Caco-2 (cell line): ENCODE results near the gene KCNIP4. TPM values are rescaled to one million over a fixed set of nuclear protein-coding genes. Genes with fewer than 3 reads are reported as not detected.

Experiments
- BruUV-seq: library from RNA; stranded (reverse); fragments of 400-500 nt; replicated peaks from 2 replicates; lab custom pipeline; 2021; lab: Mats Ljungman, UMichigan
- CTCF ChIA-PET: fragments of 300-600 bp; sonication (Branson Sonifier 250); formaldehyde crosslinking; loops from one replicate; lab custom pipeline; 2022; ENCODE audit warnings: antibody characterized with exemption; lab: Charles Lee
- POLR2A ChIA-PET: fragments of 300-600 bp; sonication (Branson Sonifier 250); formaldehyde crosslinking; loops from one replicate; lab custom pipeline; 2022; ENCODE audit warnings: antibody characterized with exemption; lab: Charles Lee
- DNase-seq, 2 experiments: peaks; one replicate each; pipeline versions ENCODE4 v3.0.0 to v3.0.0-alpha.2; 2020 to 2022
- H3K27me3 ChIP-seq: replicated peaks from 2 replicates; pipeline ENCODE4 v1.6.0; 2011; ENCODE audit warnings: low read length; ENCODE audit not compliant: control insufficient read depth, insufficient read depth
- H3K36me3 ChIP-seq: 2 replicates; pipeline ENCODE4 v1.5.1; 2011; ENCODE audit warnings: low read length; ENCODE audit not compliant: control insufficient read depth, insufficient read depth
- H3K4me1 ChIP-seq: fragments of 250-450 bp; sonication (Bioruptor Pico); 2 replicates; pipeline ENCODE4 v1.5.1; 2020; ENCODE audit warnings: mild to moderate bottlenecking
- H3K4me3 ChIP-seq: 2 replicates; pipeline ENCODE4 v1.5.1; 2011; ENCODE audit warnings: low read depth, mild to moderate bottlenecking, control low read depth, low read length
- H3K9me3 ChIP-seq: fragments of 250-450 bp; sonication (Bioruptor Pico); 2 replicates; pipeline ENCODE4 v1.5.1; 2020; ENCODE audit warnings: mild to moderate bottlenecking, moderate library complexity
- H3K27ac Mint-ChIP-seq: one replicate; pipeline ENCODE4 v1.8.0; 2022; ENCODE audit warnings: mixed read lengths; ENCODE audit not compliant: unreplicated experiment
- H3K27me3 Mint-ChIP-seq: one replicate; pipeline ENCODE4 v1.8.0; 2022; ENCODE audit warnings: mixed read lengths; ENCODE audit not compliant: insufficient read depth, unreplicated experiment
- H3K36me3 Mint-ChIP-seq: one replicate; pipeline ENCODE4 v1.8.0; 2022; ENCODE audit warnings: mild to moderate bottlenecking, mixed read lengths; ENCODE audit not compliant: insufficient read depth, unreplicated experiment
- H3K4me1 Mint-ChIP-seq: one replicate; pipeline ENCODE4 v1.8.0; 2022; ENCODE audit warnings: low read depth, mixed read lengths; ENCODE audit not compliant: unreplicated experiment
- H3K4me3 Mint-ChIP-seq: one replicate; pipeline ENCODE4 v1.8.0; 2022; ENCODE audit warnings: mild to moderate bottlenecking, moderate library complexity, mixed read lengths; ENCODE audit not compliant: unreplicated experiment
- H3K9me3 Mint-ChIP-seq: one replicate; pipeline ENCODE4 v1.8.0; 2022; ENCODE audit warnings: mixed read lengths; ENCODE audit not compliant: unreplicated experiment
- CTCF ChIP-seq, 2 experiments: fragments of 200-600 bp in 1 of 2; IDR thresholded peaks; 1 replicate in 1 of 2; 2 replicates in 1 of 2; pipeline versions ENCODE4 v1.5.1 to v1.8.0; 2011 to 2022; ENCODE audit warnings: antibody characterized with exemption in 1 of 2, control low read depth in 1 of 2, inconsistent platforms in 1 of 2, low read depth in 1 of 2, low read length in 1 of 2, mild to moderate bottlenecking in 1 of 2, moderate library complexity in 1 of 2; ENCODE audit not compliant: insufficient read depth in 1 of 2, severe bottlenecking in 1 of 2, unreplicated experiment in 1 of 2
- intact Hi-C: fragments of 100-400 bp; cut with micrococcal nuclease; formaldehyde crosslinking; loops from one replicate; pipeline ENCODE4 v1.10.0; 2022; ENCODE audit not compliant: unreplicated experiment
- total RNA-seq: library from RNA; stranded (reverse); gene quantifications from 2 replicates; pipeline ENCODE4 v1.2.3, GENCODE V29; 2022

Gene KCNIP4
- total RNA-seq, 1 experiment from 2014 or later: not detected

- no peaks in the 10 kb centered on the region for H3K9me3 ChIP-seq
- BruUV-seq: no TSS peak
Observed at GRCh38 chr4:21628916-21629610, 319.5 kb downstream of the KCNIP4 start.

GRCh38 chr4:21628116-21628670, 320.4 kb downstream of the KCNIP4 start:
- DNase-seq: no peak
- H3K4me1 ChIP-seq: no peaks in the 10 kb centered on the region
- H3K36me3 ChIP-seq: no peaks in the 10 kb centered on the region
- no peak overlapping the region for H3K4me3 Mint-ChIP-seq
- H3K27ac Mint-ChIP-seq: no peak overlapping the region
- H3K4me1 Mint-ChIP-seq: no peaks in the 10 kb centered on the region
- H3K27me3 Mint-ChIP-seq: peaks cover 14% of the 10 kb centered on the region
- no peak for TF ChIP-seq CTCF (IDR thresholded peaks at IDR 0.05; ENCODE audit: insufficient read depth in 1 of 2, low read depth in 1 of 2, low read length in 1 of 2, severe bottlenecking in 1 of 2, unreplicated experiment in 1 of 2)
- no TSS peak for BruUV-seq
- intact Hi-C loops: no loop called here
- CTCF ChIA-PET: no interaction called here
- H3K9me3 ChIP-seq: no peaks in the 10 kb centered on the region
- no peak overlapping the region for H3K4me3 ChIP-seq
- POLR2A ChIA-PET: interaction anchor here (0.5 kb wide), 1 partner anchor 827 kb away, joined by 6 read pairs; no protein-coding TSS in a partner anchor
- no peaks in the 10 kb centered on the region for H3K36me3 Mint-ChIP-seq
- no peaks in the 10 kb centered on the region for H3K27me3 ChIP-seq
- H3K9me3 Mint-ChIP-seq: no peaks in the 10 kb centered on the region

More at GRCh38 chr4:21628916-21629610, 319.5 kb downstream of the KCNIP4 start:
- no peaks in the 10 kb centered on the region for H3K4me1 ChIP-seq
- Mint-ChIP-seq H3K9me3 (no peaks in the 10 kb centered on the region), H3K36me3 (no peaks in the 10 kb centered on the region), H3K4me1 (no peaks in the 10 kb centered on the region), H3K4me3 (no peak overlapping the region), H3K27me3 (peaks cover 14% of the 10 kb centered on the region), H3K27ac (no peak overlapping the region)
- intact Hi-C loops: no loop called here
- DNase-seq: no peak
- ChIA-PET CTCF (interaction anchor here (0.5 kb wide), 1 partner anchor 36 kb away, joined by 3 read pairs; no protein-coding TSS in a partner anchor), POLR2A (no interaction called here)
- H3K36me3 ChIP-seq: no peaks in the 10 kb centered on the region
- H3K27me3 ChIP-seq: no peaks in the 10 kb centered on the region
- no peak overlapping the region for H3K4me3 ChIP-seq
- no peak for TF ChIP-seq CTCF (IDR thresholded peaks at IDR 0.05; ENCODE audit: insufficient read depth in 1 of 2, low read depth in 1 of 2, low read length in 1 of 2, severe bottlenecking in 1 of 2, unreplicated experiment in 1 of 2)

GRCh38 chr4:21625447-21625846, 323.1 kb downstream of the KCNIP4 start:
- Mint-ChIP-seq H3K27me3 (peaks cover 6% of the 10 kb centered on the region), H3K36me3 (no peaks in the 10 kb centered on the region), H3K4me1 (no peaks in the 10 kb centered on the region), H3K4me3 (no peak overlapping the region), H3K27ac (no peak overlapping the region), H3K9me3 (no peaks in the 10 kb centered on the region)
- TF ChIP-seq CTCF (IDR thresholded peaks at IDR 0.05; ENCODE audit: insufficient read depth in 1 of 2, low read depth in 1 of 2, low read length in 1 of 2, severe bottlenecking in 1 of 2, unreplicated experiment in 1 of 2): no peak
- BruUV-seq: no TSS peak
- ChIA-PET POLR2A (no interaction called here), CTCF (no interaction called here)
- Histone ChIP-seq H3K4me1 (no peaks in the 10 kb centered on the region), H3K4me3 (no peak overlapping the region), H3K9me3 (no peaks in the 10 kb centered on the region), H3K27me3 (no peaks in the 10 kb centered on the region), H3K36me3 (no peaks in the 10 kb centered on the region)
- intact Hi-C loops: no loop called here
- DNase-seq: no peak
